A549 (cell line): ENCODE results near the gene EXOC1.

Experiments used
- RARB ChIP-seq: fragments of 250-450 bp; sonication (Bioruptor Pico); IDR thresholded peaks from 2 replicates; pipeline ENCODE4 v1.8.0; 2021; ENCODE audit warnings: mild to moderate bottlenecking, moderate library complexity
- TF ChIP-seq, protein P1 (sequence below): fragments of >200 bp; sonication (Bioruptor Twin); formaldehyde crosslinking; IDR thresholded peaks from 3 replicates; pipeline ENCODE4 v1.5.1; 2016

DNA sequence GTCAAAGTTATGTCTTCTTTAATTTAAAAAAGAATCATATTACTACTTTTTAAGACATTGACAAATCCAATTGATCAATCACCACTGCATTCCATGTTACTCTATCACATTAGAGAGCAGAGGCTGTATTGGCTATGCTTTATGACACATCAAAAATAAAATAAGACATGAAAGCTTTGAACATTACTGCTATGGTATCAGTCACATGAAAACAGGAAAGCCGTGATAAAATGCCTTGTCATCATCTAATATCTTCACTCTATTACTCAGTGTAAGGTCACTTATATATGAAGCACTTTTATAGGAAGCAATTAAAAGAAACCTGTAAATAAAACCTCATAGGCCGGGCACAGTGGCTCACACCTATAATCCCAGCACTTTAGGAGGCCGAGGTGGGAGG is 67.6 kb downstream of the EXOC1 start:
- no peak for TF ChIP-seq RARB (CRISPR knock-in tag)
- TF ChIP-seq, protein P1, sequence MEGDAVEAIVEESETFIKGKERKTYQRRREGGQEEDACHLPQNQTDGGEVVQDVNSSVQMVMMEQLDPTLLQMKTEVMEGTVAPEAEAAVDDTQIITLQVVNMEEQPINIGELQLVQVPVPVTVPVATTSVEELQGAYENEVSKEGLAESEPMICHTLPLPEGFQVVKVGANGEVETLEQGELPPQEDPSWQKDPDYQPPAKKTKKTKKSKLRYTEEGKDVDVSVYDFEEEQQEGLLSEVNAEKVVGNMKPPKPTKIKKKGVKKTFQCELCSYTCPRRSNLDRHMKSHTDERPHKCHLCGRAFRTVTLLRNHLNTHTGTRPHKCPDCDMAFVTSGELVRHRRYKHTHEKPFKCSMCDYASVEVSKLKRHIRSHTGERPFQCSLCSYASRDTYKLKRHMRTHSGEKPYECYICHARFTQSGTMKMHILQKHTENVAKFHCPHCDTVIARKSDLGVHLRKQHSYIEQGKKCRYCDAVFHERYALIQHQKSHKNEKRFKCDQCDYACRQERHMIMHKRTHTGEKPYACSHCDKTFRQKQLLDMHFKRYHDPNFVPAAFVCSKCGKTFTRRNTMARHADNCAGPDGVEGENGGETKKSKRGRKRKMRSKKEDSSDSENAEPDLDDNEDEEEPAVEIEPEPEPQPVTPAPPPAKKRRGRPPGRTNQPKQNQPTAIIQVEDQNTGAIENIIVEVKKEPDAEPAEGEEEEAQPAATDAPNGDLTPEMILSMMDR, result no peak
